HG03060 (cell line): ENCODE data around the gene PNPO.

ENCODE experiments used
- ATAC-seq: cut with Tn5 transposase; IDR thresholded peaks from one replicate; pipeline ENCODE4 v1.9.1; 2021; ENCODE audit warnings: low read depth, moderate number of reproducible peaks; ENCODE audit not compliant: unreplicated experiment

The PNPO gene

DNA sequence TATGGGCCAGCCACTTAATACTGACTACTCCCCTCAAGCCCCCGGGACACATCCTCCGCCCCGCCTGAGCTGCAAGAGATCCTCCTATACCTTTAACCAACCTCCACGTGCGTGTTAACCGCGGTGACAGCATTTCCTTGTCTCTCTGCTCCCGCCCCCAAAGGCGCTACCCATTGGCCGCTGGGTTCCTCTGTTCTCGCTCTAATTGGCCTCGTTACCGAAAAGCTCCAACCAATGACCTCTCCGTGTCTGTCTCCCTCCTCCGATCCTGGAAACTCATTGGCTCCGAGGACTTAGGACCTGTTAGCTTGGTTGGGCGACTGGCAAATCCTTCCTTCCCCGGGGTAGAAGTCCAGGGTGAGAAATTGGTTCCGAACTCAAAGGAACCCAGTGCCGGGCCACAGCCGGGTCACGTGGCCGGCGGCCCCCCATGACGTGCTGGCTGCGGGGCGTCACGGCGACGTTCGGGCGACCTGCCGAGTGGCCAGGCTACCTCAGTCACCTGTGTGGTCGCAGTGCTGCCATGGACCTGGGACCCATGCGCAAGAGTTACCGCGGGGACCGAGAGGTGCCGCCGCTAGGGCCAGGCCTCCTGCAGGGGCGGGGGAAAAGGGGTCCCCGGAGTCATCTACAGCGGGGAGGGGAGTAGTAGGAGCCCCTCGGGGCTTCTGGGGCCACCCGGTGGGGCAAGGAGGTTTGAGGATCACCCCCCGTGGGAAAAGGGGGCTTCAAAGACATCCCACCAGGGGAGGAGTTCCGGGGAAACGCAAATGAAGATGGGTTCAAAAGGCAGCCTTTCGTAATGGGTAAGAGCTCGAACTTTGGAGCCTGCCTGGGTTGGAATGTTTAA lies at the start of gene PNPO:
PNPO (plus strand) TSS at position 326 of the 850 bp plus-strand sequence; CDS start at position 431, 105 bp downstream.
- peak; percentile 88 for ATAC-seq

- no peak for ATAC-seq
Observed at GRCh38 chr17:47894498-47895346, 46.6 kb upstream of the PNPO start.

- ATAC-seq, result no peak
Observed at GRCh38 chr17:47895347-47895855, 46.0 kb upstream of the PNPO start.

DNA sequence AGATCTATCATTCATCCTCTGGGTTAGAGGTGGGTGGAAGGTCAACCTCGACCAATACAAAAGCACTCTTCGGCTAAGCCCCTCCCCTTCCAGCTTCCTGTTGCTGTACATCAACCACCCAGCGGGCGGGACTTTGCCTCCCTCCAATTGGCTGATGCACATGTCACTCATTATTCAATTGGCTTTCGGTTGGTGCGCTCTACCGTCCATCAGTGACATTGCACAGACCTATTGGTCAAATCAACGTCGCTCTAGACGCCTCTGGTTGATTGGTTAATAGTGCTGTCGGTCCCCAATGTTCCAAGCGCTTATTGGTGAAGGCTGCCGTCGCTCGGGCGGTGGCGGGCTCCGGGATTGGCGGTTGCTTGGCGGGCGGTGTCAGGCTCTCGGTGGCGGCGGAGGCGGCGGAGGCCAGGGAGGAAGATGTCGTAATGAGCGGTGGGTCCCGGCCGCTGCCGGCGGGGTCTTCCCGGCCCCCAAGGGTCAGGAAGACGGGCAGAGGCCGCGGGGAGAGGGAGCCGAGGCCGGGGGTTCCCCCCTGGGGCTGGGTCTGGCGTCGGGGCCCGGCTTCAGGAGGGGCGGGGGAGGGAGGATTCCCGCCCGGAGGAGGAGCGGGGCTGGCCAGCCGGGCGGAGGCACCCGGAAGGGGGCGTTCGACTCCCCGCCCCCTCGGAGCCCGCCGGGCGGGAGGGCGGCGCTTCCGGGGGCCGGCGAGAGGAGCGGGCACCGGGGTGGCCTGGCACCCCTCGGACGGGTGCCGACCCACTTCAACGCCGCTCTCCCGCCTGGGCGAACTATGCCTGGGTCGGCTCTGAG lies 45.3 kb upstream of the PNPO start, which contains the start of gene SP2:
SP2 (plus strand) TSS at position 381 of the 816 bp plus-strand sequence; CDS start at position 432, 51 bp downstream.
- peak; percentile 91 for ATAC-seq

- ATAC-seq, result no peak
Observed at GRCh38 chr17:47896672-47897490, 44.5 kb upstream of the PNPO start.

DNA sequence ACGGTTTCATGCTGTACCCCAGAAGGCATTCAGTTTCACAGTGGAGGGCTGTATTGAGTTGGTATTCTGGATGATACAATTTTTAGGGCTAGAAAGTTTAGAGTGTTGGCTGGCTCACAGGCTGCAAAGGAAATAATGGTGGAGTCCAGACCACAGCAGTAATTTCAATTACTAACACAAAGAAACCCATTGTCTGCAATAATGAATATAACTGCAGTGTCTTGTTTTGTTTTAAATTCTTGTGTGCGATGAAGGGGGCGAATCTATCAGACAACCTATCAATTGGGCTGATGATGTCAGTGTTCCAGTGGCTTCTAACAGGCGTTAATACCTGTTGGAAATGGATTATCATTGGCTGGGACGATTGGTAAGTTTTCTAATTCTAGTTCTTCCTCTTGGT lies 43.8 kb upstream of the PNPO start:
- no peak for ATAC-seq

DNA sequence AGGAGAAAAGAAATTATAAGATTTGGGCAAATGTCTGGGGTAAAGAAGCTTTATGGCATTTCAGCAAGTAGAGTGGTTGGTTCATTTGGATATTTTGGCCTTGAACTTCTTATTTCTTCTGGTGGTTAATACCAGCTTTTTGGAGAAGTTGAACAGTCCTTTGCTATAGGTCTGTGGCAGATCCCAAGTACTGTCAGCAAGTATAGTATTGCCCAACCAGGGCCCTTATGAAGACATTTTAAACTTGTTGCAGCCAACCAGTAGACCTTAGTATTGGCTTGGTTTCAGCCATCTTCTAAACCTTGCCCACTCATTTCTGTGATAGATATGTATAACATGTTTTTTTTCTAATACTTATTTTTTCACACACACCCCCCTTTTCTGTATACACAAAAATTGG lies 43.1 kb upstream of the PNPO start:
- no peak for ATAC-seq

GRCh38 chr17:47899643-47900042 lies 41.7 kb upstream of the PNPO start:
- no peak for ATAC-seq

- ATAC-seq, result no peak
Observed at GRCh38 chr17:47901423-47901822, 39.9 kb upstream of the PNPO start.

DNA sequence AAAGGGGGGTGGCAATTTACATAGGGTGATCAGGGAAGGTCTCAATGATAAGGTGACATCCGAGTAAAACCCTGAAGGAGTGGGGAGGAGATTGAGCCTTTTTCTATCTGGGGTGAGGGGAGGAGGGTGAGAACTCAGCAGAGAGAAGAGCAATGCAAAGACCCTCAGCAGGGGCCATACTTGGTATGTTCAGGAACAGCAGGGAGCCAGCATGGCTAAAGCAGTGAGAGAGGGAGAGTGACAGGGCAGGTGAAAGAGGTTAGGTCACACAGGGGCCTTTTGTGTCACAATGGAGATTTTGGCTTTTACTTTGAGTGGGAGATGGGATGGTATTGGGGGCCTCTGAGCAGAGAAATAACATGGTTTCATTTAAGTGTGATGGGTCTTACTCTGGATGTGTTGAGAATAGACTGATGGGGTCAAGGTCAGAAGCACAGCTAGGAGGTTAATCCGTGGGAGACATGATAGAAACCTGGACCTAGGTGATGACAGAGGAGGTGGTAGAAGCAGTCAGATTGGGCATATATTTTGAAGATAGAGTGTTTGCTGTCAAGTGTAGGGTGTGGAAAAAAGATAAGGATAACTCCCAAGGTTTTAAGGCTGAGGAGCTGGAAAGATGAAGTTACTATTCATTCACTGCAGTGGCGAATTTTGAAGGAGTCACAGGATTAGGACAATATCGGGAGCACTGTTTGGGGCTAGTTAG lies 39.2 kb upstream of the PNPO start:
- no peak for ATAC-seq

- no peak for ATAC-seq
Observed at GRCh38 chr17:47905221-47905733, 36.1 kb upstream of the PNPO start.

- ATAC-seq, result no peak
Observed at GRCh38 chr17:47906443-47906842, 34.9 kb upstream of the PNPO start.

GRCh38 chr17:47907932-47908562 lies 33.3 kb upstream of the PNPO start:
- no peak for ATAC-seq

DNA sequence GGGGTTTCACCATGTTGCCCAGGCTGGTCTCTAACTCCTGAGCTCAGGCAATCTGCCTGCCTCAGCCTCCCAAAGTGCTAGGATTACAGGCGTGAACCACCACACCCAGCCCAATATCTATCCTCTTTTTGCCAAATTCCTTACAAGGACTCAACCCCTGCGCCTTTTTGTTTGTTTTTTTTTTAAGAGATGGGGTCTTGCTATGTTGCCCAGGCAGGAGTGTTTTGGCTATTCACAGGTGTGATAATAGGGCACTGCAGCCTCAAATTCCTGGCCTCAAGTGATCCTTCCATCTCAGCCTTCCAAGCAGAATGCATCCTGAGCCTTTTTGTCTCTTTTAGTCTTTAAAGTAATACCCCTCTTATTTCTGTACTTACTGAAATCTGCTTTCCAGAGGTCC lies 28.3 kb upstream of the PNPO start:
- ATAC-seq, result no peak

DNA sequence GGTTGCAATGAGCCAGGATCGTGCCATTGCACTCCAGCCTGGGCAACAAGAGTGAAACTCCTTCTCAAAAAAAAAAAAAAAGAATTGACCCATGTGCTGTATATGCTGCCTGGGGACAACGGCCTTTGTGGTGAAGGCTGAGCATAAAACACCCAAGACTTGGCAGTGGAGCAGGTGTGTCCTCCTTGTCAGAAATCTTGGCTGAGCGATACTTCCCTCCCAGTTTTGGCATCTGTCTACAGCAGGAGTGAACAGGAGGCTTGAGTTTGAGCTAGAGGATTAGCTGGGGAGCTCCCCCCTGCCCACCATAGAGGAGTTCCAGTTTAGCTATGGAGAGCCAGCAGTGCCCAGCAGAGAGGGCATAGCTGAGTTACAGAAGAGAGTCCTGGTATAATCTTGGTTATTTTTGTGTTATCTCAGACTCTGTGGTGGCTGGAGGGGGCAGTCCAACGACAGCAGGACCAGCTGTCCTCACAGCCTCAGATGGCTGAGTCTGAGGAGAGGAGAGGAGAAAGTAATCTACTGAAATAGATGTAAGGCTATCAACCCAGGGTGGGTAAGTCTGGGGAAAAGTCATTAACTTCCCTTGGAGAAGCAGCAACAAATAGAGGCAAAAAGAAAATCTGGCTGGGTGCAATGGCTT lies 26.9 kb upstream of the PNPO start:
- no peak for ATAC-seq

DNA sequence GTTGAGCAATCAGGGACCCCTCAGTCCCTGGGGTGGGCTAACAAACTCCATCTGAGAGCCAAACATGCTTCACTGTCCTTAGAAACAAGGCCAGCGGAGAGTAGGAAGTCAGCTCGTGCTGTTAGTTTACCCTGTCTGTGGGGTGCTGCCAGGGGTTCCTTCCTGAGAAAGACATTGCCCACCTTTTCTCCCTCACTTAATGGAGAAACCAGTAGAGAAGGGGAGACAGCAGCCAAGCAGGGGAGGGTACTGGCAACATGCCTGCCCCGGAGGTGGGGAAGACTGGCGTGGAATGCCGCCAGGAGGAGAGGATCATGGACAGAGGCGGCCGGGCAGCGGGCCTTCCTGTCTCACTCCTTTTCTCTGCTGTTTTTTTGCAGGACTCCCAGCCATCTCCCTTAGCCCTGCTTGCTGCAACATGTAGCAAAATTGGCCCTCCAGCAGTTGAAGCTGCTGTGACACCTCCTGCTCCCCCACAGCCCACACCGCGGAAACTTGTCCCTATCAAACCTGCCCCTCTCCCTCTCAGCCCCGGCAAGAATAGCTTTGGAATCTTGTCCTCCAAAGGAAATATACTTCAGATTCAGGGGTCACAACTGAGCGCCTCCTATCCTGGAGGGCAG lies 25.5 kb upstream of the PNPO start:
- no peak for ATAC-seq

- no peak for ATAC-seq
Observed at GRCh38 chr17:47916489-47917208, 24.7 kb upstream of the PNPO start.
